HG02571 (cell line): Measurements from ENCODE around the gene NME5.

ENCODE experiments used
- ATAC-seq: cut with Tn5 transposase; IDR thresholded peaks from one replicate; pipeline ENCODE4 v1.9.1; 2021; ENCODE audit warnings: mild to moderate bottlenecking, moderate library complexity; ENCODE audit not compliant: unreplicated experiment

Gene NME5

GRCh38 chr5:138140268-138140667, 1.0 kb upstream of the NME5 start:
- ATAC-seq = no peak

- ATAC-seq = no peak
Measured at GRCh38 chr5:138139781-138140090, 508 bp upstream of the NME5 start.

- ATAC-seq = no peak
Measured at GRCh38 chr5:138132543-138132942, 6.7 kb downstream of the NME5 start.

GRCh38 chr5:138129347-138129746, 9.9 kb downstream of the NME5 start:
- no peak for ATAC-seq

- no peak for ATAC-seq
Measured at GRCh38 chr5:138128334-138128733, 10.9 kb downstream of the NME5 start.

GRCh38 chr5:138115254-138115653, 24.0 kb downstream of the NME5 start:
- no peak for ATAC-seq

- no peak for ATAC-seq
Measured at GRCh38 chr5:138111937-138112336, 27.3 kb downstream of the NME5 start.

- ATAC-seq = no peak
Measured at GRCh38 chr5:138111181-138111580, 28.0 kb downstream of the NME5 start.

GRCh38 chr5:138110266-138110963, 28.8 kb downstream of the NME5 start:
- ATAC-seq = no peak

GRCh38 chr5:138109463-138110265, 29.6 kb downstream of the NME5 start:
- no peak for ATAC-seq

GRCh38 chr5:138107213-138107612, 32.0 kb downstream of the NME5 start:
- ATAC-seq = no peak

GRCh38 chr5:138105709-138106108, 33.5 kb downstream of the NME5 start:
- ATAC-seq = no peak

GRCh38 chr5:138103319-138103637, 36.0 kb downstream of the NME5 start:
- no peak for ATAC-seq

- ATAC-seq = no peak
Measured at GRCh38 chr5:138102454-138103318, 36.5 kb downstream of the NME5 start.

GRCh38 chr5:138096997-138097828, 42.0 kb downstream of the NME5 start:
- no peak for ATAC-seq

GRCh38 chr5:138096363-138096762, 42.9 kb downstream of the NME5 start:
- ATAC-seq = no peak

GRCh38 chr5:138095100-138095907, 43.9 kb downstream of the NME5 start:
- no peak for ATAC-seq

GRCh38 chr5:138093036-138093435, 46.2 kb downstream of the NME5 start:
- no peak for ATAC-seq

- no peak for ATAC-seq
Measured at GRCh38 chr5:138092301-138092700, 46.9 kb downstream of the NME5 start.

GRCh38 chr5:138091685-138092084, 47.5 kb downstream of the NME5 start:
- no peak for ATAC-seq
